M059J (cell line): ENCODE results near the gene CRELD2. TPM values are rescaled to one million over a fixed set of nuclear protein-coding genes. Genes with fewer than 3 reads are reported as not detected.

Experiments used
- DNase-seq: peaks from one replicate; pipeline ENCODE4 v3.0.0-alpha.2; 2012; ENCODE audit warnings: low read depth
- total RNA-seq: library from RNA; depleted of rRNA; stranded (reverse); fragments of >200 nt; shearing (Covaris generic); gene quantifications from 2 replicates; pipeline ENCODE4 v1.2.3, GENCODE V29; 2014; rRNA removed

Gene CRELD2
- 70.9 and 83.7 TPM in 2 replicates for total RNA-seq

- peak; percentile 90 for DNase-seq
Measured at GRCh38 chr22:49917974-49918910, at the start of gene CRELD2, which contains the start of gene ALG12. Gene CRELD2, plus strand, starts transcription at chr22:49918634. Its CDS starts 136 bp downstream, at chr22:49918770. Gene ALG12, minus strand, starts transcription at chr22:49918438. Its CDS starts 4,673 bp downstream, at chr22:49913765.

GRCh38 chr22:49869086-49869830 is 49.2 kb upstream of the CRELD2 start:
- no peak for DNase-seq

- no peak for DNase-seq
Measured at GRCh38 chr22:49869845-49870712, 48.4 kb upstream of the CRELD2 start.

- DNase-seq, result no peak
Measured at GRCh38 chr22:49871482-49871881, 47.0 kb upstream of the CRELD2 start.

GRCh38 chr22:49872347-49872746 is 46.1 kb upstream of the CRELD2 start:
- DNase-seq, result no peak

- DNase-seq, result no peak
Measured at GRCh38 chr22:49873228-49873940, 45.0 kb upstream of the CRELD2 start.

- DNase-seq, result no peak
Measured at GRCh38 chr22:49877642-49878041, 40.8 kb upstream of the CRELD2 start.

- DNase-seq, result no peak
Measured at GRCh38 chr22:49878206-49878605, 40.2 kb upstream of the CRELD2 start.

GRCh38 chr22:49879871-49880270 is 38.6 kb upstream of the CRELD2 start:
- no peak for DNase-seq

- DNase-seq, result no peak
Measured at GRCh38 chr22:49880281-49880680, 38.2 kb upstream of the CRELD2 start.

- no peak for DNase-seq
Measured at GRCh38 chr22:49881856-49882255, 36.6 kb upstream of the CRELD2 start.

- no peak for DNase-seq
Measured at GRCh38 chr22:49882519-49883293, 35.7 kb upstream of the CRELD2 start.

GRCh38 chr22:49883294-49883640 is 35.2 kb upstream of the CRELD2 start:
- no peak for DNase-seq

- DNase-seq, result no peak
Measured at GRCh38 chr22:49884075-49884474, 34.4 kb upstream of the CRELD2 start.

GRCh38 chr22:49884503-49885260 is 33.8 kb upstream of the CRELD2 start:
- DNase-seq, result no peak

GRCh38 chr22:49885281-49885680 is 33.2 kb upstream of the CRELD2 start:
- no peak for DNase-seq

- no peak for DNase-seq
Measured at GRCh38 chr22:49885881-49886280, 32.6 kb upstream of the CRELD2 start.

- DNase-seq, result no peak
Measured at GRCh38 chr22:49886346-49887063, 31.9 kb upstream of the CRELD2 start.

GRCh38 chr22:49887064-49887451 is 31.4 kb upstream of the CRELD2 start:
- no peak for DNase-seq
